Amygdala (tissue), 56 donors: ENCODE data around the gene APEX2.
"Not testable (repeated sequence)": the region's sequence is repeated elsewhere in the genome, so short reads cannot be mapped to it uniquely, and the experiment has no call there.

Experiments used
- DNase-seq, 56 donors: peaks; one replicate each; lab custom pipeline; 2025; lab: John Stamatoyannopoulos, UW

APEX2 gene

GRCh38 chrX:55008571-55009358 is 8.6 kb downstream of the APEX2 start:
- peak in 2 of 56 donors; percentile 1 for DNase-seq

- no peak for DNase-seq
Measured at GRCh38 chrX:55011294-55011693, 11.1 kb downstream of the APEX2 start.

- no peak for DNase-seq
Measured at GRCh38 chrX:55014897-55015299, 14.7 kb downstream of the APEX2 start.

GRCh38 chrX:55026143-55026542 is 26.0 kb downstream of the APEX2 start:
- no peak for DNase-seq

GRCh38 chrX:55026840-55027239 is 26.7 kb downstream of the APEX2 start:
- DNase-seq = no peak

GRCh38 chrX:55028040-55028439 is 27.9 kb downstream of the APEX2 start:
- DNase-seq = no peak

- no peak for DNase-seq
Measured at GRCh38 chrX:55028611-55029010, 28.4 kb downstream of the APEX2 start.

GRCh38 chrX:55029291-55029690 is 29.1 kb downstream of the APEX2 start:
- DNase-seq = no peak

- no peak for DNase-seq
Measured at GRCh38 chrX:55030271-55031205, 30.4 kb downstream of the APEX2 start, which contains the start of gene ALAS2. Gene ALAS2, minus strand, starts transcription at chrX:55030977. Its CDS starts 4,977 bp downstream, at chrX:55026000.

- no peak for DNase-seq
Measured at GRCh38 chrX:55033429-55033828, 33.3 kb downstream of the APEX2 start.

- DNase-seq = no peak
Measured at GRCh38 chrX:55039471-55039870, 39.3 kb downstream of the APEX2 start.

GRCh38 chrX:55041514-55041913 is 41.4 kb downstream of the APEX2 start:
- no peak for DNase-seq

- not testable (repeated sequence) for DNase-seq
Measured at GRCh38 chrX:55050599-55050998, 50.4 kb downstream of the APEX2 start.

GRCh38 chrX:55056820-55057674 is 56.9 kb downstream of the APEX2 start:
- DNase-seq = peak in 2 of 56 donors; percentile 0 to 1

- peak in 9 of 56 donors; percentile 0 to 53 (median 0) for DNase-seq
Measured at GRCh38 chrX:55057675-55058249, 57.6 kb downstream of the APEX2 start.
